Adipocyte (in vitro differentiated cells): ENCODE results near the gene SS18L1.

Experiments used
- DNase-seq: peaks from one replicate; pipeline ENCODE4 v3.0.0-alpha.2; 2015; ENCODE audit warnings: low read depth
- H3K27me3 ChIP-seq: replicated peaks from 2 replicates; pipeline ENCODE4 v1.7.0; 2013; ENCODE audit warnings: mild to moderate bottlenecking, low read length, moderate library complexity; ENCODE audit not compliant: control insufficient read depth, insufficient read depth
- H3K36me3 ChIP-seq: 2 replicates; pipeline ENCODE4 v1.7.0; 2013; ENCODE audit warnings: low read length, mild to moderate bottlenecking, moderate library complexity; ENCODE audit not compliant: control insufficient read depth, insufficient read depth, severe bottlenecking
- H3K4me1 ChIP-seq: 2 replicates; pipeline ENCODE4 v1.7.0; 2013; ENCODE audit warnings: mild to moderate bottlenecking, low read length, moderate library complexity; ENCODE audit not compliant: control insufficient read depth, insufficient read depth
- H3K4me3 ChIP-seq: 2 replicates; pipeline ENCODE4 v1.7.0; 2013; ENCODE audit warnings: mild to moderate bottlenecking, low read length, moderate library complexity
- H3K9ac ChIP-seq: 2 replicates; pipeline ENCODE4 v1.7.0; 2013; ENCODE audit warnings: mild to moderate bottlenecking, low read length, moderate library complexity
- H3K9me3 ChIP-seq: 2 replicates; pipeline ENCODE4 v1.7.0; 2013; ENCODE audit warnings: mild to moderate bottlenecking, low read length, moderate library complexity; ENCODE audit not compliant: control insufficient read depth

The SS18L1 gene

DNA sequence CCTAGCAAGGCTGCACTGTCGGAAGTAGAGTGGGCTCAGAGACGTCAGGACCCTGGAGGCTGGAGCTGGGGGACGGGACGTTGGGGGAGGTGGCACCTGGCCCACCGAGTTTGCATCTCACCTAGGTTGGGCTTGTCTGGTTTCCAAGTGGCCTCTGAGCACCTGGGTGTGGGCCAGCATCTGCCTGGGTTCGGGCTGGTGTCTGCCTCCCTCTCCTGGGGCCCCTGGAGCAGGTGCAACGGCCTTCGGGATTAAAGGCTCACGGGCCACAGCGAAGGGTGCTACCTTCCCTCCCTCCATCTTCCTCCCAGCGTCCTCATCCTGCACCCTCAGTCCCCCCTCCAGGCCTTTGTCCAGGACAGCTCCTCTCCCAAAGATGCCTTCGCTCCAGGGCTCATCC, 70.5 kb downstream of the SS18L1 start:
- Histone ChIP-seq H3K27me3 (peaks cover 82% of the 10 kb centered on the region), H3K9ac (no peak overlapping the region), H3K4me3 (no peak overlapping the region), H3K36me3 (no peaks in the 10 kb centered on the region), H3K4me1 (no peaks in the 10 kb centered on the region), H3K9me3 (no peaks in the 10 kb centered on the region)
- DNase-seq, result no peak

DNA sequence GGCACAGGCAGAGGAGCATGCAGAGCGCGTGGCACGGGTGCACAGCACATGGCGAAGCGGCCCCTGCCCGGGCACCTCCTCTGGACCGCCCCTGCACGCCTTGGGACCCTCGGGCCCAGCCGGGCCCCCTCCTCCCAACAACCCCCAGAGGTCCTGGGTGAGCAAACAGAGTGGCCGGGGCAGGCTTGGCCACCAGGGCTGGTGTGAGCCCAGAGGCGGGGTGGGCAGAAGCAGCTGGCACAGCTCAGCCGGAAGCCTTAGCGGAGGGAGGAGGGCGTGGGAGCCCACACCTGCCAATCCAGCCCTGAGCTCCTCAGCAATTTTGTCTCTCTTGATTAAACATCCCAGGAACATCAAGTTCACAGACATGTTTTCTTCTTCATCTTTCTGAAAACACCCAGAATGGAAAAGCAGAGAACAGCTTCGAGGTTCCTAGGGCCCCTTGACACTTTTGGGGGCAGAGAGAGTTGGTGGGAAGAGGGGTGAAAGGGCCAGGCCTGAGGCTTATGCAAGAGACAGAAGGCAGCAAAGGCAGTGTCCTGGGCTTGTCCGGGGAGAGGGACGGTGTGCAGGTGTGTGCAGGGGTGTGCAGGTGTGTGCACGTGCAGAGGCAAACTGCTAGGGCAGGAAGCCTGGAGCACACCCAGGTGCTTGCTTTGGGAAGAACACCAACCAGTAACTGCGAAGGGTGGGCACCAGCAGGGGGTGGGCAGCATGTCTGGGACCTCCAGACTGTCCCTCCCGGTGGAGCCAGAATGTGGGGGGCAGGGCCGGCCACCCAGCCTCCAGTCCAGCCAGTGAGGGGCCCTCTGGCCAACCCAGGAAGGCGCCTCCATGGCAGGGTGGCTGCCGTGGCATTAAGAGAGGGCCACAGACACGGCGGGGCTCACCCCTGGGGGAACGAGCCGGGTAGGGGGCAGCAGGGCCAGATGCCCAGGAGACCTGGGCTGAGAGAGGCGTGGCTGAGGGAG, 71.7 kb downstream of the SS18L1 start:
- no peak overlapping the region for H3K4me3 ChIP-seq
- H3K27me3 ChIP-seq, result peaks cover 70% of the 10 kb centered on the region
- DNase-seq, result no peak
- no peaks in the 10 kb centered on the region for H3K4me1 ChIP-seq
- H3K36me3 ChIP-seq, result no peaks in the 10 kb centered on the region
- H3K9ac ChIP-seq, result no peak overlapping the region
- H3K9me3 ChIP-seq, result no peaks in the 10 kb centered on the region

DNA sequence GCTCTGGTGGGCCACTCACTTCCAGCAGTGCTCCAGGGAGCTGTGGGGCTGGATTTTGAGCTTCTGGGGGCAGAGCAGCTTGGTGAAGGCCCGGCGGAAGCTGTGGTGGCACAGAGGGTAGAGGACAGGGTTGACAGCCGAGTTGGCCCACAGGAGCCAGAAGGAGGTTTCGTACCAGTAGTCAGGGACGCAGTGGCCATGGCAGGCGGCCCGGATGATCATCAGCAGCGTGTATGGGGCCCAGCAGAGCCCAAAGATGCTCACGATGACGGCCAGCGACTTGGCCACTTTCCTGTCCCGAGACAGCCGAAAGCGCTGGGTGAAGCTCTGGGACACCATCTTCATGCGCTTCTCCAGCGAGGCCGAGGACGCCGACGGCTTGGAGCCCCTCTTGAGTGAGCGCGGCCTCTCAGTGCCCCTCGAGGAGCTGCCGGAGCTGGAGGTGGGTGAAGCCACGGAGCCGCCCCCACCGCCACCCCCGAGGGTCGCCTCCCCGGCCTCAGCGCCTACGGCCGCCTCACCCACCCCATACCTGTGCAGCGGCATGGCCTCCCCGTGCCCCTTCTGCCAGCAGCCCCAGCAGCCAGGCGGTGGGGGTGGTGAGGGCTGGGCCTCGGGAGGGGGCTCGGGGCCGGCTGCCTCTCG, 72.5 kb downstream of the SS18L1 start:
- DNase-seq, result no peak
- no peaks in the 10 kb centered on the region for H3K4me1 ChIP-seq
- H3K4me3 ChIP-seq, result no peak overlapping the region
- peaks cover 68% of the 10 kb centered on the region for H3K27me3 ChIP-seq
- no peak overlapping the region for H3K9ac ChIP-seq
- no peaks in the 10 kb centered on the region for H3K36me3 ChIP-seq
- no peaks in the 10 kb centered on the region for H3K9me3 ChIP-seq

DNA sequence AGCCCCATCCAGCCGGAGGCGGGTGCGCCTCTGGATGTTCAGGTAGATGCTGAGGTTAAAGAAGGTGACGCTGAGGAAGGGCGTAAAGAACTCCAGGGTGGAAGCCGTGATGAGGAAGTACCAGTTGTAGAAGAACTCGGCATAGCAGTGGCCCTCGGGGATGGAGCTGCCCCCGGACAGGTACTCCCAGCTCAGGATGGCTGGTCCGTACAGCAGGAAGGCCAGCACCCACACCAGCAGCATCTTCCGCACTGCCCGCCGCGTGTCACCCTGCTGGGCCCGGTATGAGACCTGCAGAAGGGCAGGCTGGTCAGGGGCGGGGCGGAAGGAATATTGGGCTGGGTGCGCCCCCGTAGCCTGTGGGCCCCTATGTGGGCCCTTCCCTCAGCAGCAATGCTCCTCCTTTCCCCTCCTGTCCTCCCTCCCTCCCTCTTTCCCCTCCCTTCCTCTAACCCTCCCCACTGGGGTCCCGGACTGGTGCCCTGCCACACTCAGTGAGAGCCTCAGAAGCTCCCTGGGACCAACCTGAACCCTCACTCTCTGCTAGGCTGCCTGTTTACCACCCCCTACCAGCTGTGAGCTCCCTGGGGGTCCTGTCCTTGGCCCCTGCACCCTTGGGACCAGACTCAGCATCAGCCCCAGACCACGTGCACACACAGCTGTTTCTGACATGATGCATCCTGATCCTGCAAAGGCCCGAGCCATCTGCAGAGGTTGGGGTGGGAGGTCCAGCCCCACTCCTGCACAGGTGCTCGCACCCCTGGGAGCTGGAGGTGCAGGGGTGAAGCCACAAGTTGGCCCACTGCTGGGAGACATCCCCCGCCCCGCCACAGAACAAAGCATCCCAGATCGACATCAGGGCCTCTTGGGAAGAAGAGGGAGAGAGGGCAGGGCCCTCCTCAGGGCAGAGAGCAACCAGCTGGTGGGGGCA, 73.3 kb downstream of the SS18L1 start:
- Histone ChIP-seq H3K27me3 (peaks cover 68% of the 10 kb centered on the region), H3K4me3 (no peak overlapping the region), H3K36me3 (no peaks in the 10 kb centered on the region), H3K9ac (no peak overlapping the region), H3K9me3 (no peaks in the 10 kb centered on the region), H3K4me1 (no peaks in the 10 kb centered on the region)
- no peak for DNase-seq

DNA sequence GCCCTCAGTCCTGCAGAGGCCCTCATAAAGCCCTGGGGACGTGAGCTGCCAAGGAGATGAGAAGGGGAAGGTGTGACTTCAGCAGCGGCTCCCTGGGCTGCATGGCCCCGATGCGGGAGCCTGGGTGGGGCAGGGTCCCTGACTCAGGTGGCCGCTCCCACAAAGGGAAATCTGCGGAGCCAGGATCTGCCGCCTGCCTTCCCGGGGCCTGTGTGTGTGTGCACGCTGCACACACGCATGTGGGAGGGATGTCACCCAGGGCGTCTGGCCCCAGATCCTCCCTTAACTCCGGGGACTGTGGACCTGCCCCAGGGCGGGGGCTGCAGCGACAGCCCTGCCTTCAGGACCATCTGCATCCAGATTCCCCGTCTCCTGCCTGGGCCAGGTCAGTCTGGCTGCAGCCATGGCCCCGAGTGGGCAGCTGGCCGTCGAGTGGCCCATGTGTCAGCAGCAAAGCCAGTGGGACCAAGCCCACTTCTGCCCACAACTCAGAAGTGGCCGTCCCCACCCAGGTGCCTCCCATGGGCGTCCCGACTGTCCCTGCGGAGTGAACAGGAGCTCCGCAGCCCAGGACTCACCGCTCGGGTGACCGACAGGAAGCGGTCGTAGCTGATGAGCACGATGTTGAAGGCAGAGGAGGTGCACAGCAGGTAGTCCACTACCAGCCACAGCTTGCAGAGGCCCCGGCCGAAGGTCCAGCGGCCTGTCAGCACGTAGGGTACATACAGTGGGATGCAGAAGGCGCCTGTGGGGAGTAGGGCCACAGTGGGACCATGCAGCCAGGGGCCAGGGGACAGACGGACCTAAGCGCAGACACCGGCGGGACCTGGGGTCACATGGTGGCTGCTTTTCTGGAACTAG, 74.6 kb downstream of the SS18L1 start:
- Histone ChIP-seq H3K9me3 (no peaks in the 10 kb centered on the region), H3K9ac (no peak overlapping the region), H3K36me3 (no peaks in the 10 kb centered on the region), H3K4me3 (no peak overlapping the region), H3K27me3 (peaks cover 72% of the 10 kb centered on the region), H3K4me1 (no peaks in the 10 kb centered on the region)
- no peak for DNase-seq

DNA sequence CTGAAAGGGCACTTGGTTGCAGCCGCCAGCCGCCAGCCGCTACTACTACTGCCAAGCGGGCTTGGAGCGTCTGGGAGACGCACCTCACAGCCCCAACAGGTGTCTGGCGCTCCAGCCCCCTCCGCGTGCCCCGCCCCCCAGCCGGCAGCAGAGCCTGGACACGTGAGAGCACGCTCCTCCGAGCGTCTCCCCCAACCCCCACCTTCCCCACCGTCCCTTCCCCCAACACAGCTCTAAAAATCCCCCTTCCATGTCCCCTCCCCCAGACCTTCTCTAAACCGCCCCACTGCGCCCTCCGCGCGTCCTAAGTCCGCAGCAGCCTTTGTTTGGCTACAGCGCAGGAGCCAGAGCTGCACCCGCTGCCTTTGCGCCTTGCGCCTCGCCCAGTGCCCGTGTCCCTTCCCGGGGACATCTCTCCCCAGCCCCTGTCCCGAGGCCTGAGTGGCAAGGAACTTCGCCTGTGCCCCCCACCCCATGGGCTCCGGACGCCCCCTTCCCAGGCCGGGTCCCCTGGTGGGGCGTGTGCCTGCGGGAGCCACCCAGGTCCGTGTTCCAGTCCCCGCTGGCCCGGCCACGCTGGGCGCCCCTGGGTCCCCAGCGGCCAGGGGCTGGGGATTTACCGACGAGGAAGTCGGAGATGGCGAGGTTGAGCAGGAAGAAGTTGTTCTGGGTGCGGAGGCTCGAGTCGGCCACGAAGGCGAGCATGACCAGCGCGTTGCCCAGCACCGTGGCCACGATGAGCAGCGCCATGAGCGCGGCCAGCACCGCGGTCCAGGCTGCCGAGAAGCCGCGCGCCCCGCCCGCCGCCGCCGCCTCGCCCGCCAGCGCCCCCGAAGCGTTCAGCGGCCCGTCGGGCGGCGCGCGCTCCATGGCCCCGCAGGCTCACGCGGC, 75.8 kb downstream of the SS18L1 start:
- DNase-seq, result peak; percentile 19
- Histone ChIP-seq H3K4me3 (no peak overlapping the region), H3K4me1 (no peaks in the 10 kb centered on the region), H3K36me3 (no peaks in the 10 kb centered on the region), H3K9me3 (no peaks in the 10 kb centered on the region), H3K9ac (no peak overlapping the region), H3K27me3 (peaks cover 77% of the 10 kb centered on the region)

DNA sequence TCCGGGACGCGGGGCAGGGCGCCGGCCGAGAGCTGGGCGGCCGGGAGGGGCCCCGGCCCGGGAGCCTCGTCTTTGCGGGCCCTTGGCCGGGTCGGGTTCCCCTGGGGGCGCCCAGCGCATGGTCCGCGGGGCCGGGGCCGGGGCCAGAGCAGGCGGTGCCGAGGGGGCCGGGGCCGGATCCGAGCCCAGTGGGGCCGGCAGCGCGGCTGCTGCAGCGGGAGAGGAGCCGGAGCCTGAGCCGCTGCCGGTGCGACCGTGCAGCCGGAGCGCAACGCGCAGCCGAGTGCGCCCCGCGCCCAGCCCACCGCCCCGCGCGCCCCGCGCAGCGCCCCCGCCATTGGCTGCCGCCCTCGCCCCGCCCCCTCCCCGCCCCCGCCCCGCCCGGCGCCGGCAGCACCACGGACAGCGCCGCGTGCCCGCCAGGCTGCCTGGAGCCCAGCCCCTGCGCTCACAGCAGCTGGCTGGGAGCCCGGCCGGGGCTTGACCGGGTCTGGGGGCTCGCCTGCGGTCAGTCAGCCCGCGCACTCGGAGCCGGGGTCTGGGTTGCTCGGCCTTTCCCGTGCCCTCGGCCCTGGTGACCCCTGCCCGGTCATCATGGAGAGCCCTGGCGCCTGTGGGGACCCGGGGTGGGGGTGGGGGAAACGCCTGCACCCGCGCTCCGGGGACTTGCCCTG, 76.6 kb downstream of the SS18L1 start, which contains the start of gene HRH3:
Gene HRH3, minus strand, starts transcription at position 287 of the 674 bp plus-strand sequence. CDS start 308 bp downstream, outside the sequence.
- Histone ChIP-seq H3K36me3 (no peaks in the 10 kb centered on the region), H3K4me3 (no peak within 1 kb of the TSS), H3K27me3 (peaks cover 76% of the 10 kb centered on the region), H3K9ac (no peak within 1 kb of the TSS), H3K4me1 (no peaks in the 10 kb centered on the region), H3K9me3 (no peaks in the 10 kb centered on the region)
- DNase-seq, result peak; percentile 76

DNA sequence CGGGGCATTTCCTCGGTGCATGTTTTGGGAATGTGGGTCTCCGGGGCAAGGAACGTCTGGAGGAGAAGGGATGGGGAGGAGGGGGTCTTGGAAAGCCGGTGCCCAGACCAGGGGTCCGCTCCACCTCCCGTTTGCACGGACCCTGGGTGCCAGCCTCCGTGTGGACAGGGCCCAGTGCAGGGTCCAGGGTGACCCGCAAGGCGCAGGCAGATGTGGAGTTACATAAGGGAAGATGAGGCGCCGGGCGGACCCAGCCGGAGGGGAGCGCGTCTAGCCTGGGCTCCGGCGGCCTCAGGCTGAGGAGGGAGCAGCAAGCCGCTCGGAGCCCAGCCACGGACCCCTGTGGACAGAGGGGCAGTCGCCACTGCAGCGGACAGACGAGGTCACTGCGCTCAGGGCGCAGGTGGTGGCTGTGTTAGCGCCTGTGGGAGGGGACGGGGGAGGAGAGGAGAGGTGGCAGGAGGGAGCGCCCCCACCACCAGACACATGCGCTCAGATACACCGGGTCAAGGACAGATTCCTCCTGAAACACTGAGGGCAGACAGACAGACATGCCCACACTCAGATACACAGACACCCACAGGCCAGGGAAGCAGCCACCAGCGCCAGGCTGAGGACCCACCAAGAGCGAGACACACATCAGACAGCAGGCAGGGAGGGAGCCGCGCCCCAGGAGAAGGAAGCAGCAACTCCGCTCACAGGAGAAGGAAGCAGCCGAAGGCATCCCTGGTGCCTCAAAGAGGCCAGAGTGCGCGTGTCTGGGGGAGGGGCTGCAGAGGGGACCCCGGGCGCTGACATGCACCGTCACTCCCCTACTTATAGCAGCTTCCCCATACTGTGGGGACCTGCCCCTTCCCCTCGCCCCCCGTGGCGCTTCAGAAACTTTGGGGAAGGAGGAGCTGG, 77.3 kb downstream of the SS18L1 start:
- Histone ChIP-seq H3K4me1 (no peaks in the 10 kb centered on the region), H3K9me3 (no peaks in the 10 kb centered on the region), H3K9ac (no peak overlapping the region), H3K27me3 (peaks cover 76% of the 10 kb centered on the region), H3K36me3 (no peaks in the 10 kb centered on the region), H3K4me3 (no peak overlapping the region)
- no peak for DNase-seq
